Femur (tissue), 1 donor: ENCODE data around the gene E4F1.

Experiments
- DNase-seq: peaks from one replicate; pipeline ENCODE4 v3.0.0-alpha.2; 2017

Gene E4F1

DNA sequence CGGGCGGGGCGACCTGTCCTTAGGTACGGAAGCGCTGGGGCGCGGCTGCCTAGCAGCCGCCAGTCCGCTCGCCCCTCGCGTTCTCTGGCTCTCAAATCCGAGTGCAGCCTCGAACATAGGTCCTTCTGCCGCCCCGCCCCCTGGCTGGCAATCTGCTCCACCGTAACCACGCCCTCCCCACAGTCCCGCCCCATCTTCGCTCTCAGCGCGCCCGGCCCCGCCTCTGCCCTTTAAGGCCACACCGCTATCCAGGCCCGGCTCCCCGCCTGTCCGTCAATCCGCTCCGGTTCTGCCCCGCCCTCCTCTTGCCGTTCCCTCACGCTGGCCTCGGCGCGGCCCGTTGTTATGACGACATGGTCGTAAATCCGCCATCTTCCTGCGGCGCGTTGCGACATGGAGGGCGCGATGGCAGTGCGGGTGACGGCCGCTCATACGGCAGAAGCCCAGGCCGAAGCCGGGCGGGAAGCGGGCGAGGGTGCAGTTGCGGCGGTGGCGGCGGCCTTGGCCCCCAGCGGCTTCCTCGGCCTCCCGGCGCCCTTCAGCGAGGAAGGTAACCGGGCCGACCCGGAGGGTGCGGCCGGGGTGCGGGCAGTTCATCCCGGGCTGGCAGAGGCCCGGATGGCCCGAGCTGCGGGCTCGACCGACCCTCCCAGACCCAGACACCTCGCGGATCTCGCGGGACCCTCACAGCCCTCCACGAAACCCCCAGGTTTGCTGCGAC, at the start of gene E4F1:
E4F1 (plus strand) TSS at position 371 of the 721 bp plus-strand sequence; CDS start at position 394, 23 bp downstream.
- peak; percentile 99 for DNase-seq

DNA sequence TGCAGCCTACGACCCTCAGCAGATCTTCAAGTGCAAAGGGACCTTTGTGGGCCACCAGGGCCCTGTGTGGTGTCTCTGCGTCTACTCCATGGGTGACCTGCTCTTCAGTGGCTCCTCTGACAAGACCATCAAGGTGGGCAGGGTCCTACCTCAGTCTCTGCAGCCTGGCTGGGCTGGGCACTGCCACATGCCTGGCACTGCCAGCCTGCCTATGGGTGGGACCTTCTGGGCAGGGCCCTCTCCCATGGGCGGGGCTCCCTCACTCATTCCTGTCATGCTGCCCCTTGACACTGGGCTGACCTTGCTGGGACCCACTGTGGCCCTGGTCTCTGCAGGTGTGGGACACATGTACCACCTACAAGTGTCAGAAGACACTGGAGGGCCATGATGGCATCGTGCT, 49.5 kb upstream of the E4F1 start:
- no peak for DNase-seq

DNA sequence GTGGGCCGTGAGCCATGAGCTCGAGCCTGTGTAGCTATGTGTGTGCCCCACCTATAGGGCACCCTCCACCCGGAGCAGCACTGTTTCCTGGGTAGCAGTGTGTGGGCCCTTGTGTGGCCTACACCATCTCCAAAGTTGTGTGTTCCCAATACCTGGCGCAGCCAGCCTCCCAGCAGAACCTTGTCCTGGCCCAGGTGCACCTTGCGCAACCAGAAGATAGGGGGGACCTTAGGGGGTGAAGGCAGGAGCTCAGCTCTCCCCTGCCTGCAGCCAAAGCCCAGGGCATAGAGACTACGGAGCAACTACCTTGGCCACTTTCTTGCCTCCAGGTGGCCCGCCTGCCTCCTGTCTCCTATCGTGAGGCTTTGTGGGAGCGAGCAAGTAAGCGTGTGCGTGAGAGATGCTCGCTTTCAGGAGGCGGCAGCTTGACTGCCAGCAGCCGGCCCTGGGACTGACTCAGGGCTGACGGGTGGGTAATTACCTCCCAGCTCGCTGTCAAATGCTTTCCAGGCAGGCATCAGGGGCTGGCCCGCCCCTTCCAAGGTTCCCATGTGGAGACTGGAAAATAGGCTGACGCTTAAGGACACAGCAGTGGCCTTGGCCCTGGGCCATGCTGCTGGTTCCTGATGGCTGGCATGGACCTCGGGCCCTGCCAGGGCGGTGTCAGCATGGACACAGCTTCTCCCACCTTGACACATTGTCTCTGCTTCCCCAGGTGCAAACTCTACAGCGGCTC, 48.8 kb upstream of the E4F1 start:
- DNase-seq = no peak

GRCh38 chr16:2175454-2175853, 47.9 kb upstream of the E4F1 start:
- DNase-seq = no peak

GRCh38 chr16:2176047-2176446, 47.3 kb upstream of the E4F1 start:
- DNase-seq = no peak

DNA sequence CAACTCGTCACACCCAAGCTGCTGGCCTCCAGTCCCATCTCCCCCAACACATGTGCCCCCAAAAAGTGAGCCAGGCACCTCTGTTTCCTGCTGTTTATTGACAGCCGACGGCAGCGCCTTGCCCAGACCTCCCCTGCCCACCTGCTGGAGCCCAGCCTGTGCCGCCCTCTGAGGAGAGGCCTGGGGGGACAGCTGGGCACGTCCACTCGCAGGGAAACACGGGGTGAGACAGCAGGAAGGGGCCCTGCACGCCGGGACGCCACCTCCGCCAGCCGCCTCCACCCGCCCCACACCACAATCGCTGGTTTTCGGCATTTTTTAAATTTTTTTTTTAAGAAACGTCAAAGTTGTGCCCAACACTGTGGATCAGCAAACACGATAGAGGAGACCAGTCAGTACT, 46.3 kb upstream of the E4F1 start:
- DNase-seq = no peak

DNA sequence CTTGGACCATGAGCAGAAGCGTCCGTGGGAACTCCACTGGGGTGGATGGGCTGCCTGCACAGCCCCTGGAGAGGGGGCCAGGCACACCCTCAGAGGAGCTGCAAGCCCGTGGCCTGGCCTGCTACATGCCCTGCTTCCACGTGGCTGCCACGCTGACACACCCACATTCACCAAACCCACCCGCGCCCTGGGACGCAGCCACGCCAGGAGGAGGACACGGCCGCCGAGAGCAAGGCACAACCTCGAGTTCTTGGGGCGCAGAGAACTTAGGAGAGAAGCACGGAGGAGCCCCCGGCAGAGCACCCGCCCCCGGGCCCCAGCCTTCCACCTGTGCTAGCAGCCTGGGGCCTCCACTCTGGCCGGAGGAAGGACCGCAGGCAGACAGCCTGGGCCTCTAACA, 45.8 kb upstream of the E4F1 start:
- no peak for DNase-seq

GRCh38 chr16:2178321-2179106, 44.9 kb upstream of the E4F1 start:
- DNase-seq = peak; percentile 70

DNA sequence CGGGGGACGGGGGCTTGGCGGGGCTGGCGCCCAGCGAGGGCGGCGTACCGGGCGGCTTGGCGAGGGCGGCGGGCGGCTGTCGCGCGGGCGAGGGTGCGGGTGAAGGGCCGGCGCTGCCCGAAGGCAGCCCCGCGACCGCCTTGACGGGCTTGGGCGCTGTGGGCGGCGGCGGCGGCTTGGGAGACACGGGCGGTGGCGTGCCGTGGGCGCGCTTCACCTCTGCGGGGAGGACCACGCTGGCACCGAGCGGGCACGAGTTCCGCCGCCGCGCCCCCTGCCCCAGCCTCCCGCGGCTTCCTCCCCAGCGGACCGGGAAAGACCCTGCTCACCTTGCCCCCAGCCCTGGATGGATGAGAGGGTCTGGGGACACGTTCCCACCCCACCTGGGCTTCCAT, 44.3 kb upstream of the E4F1 start:
- DNase-seq = no peak

- no peak for DNase-seq
These were observed 43.8 kb upstream of the E4F1 start for GRCh38 chr16:2179576-2179975.

- no peak for DNase-seq
These were observed 42.9 kb upstream of the E4F1 start for GRCh38 chr16:2180461-2180860.

GRCh38 chr16:2180962-2181923, 42.1 kb upstream of the E4F1 start:
- DNase-seq = no peak

- DNase-seq = no peak
These were observed 41.4 kb upstream of the E4F1 start for GRCh38 chr16:2181952-2182351.

GRCh38 chr16:2183671-2184070, 39.7 kb upstream of the E4F1 start:
- DNase-seq = no peak

- DNase-seq = no peak
These were observed 39.0 kb upstream of the E4F1 start for GRCh38 chr16:2184346-2184745.

- no peak for DNase-seq
These were observed 38.4 kb upstream of the E4F1 start for GRCh38 chr16:2184962-2185361.

DNA sequence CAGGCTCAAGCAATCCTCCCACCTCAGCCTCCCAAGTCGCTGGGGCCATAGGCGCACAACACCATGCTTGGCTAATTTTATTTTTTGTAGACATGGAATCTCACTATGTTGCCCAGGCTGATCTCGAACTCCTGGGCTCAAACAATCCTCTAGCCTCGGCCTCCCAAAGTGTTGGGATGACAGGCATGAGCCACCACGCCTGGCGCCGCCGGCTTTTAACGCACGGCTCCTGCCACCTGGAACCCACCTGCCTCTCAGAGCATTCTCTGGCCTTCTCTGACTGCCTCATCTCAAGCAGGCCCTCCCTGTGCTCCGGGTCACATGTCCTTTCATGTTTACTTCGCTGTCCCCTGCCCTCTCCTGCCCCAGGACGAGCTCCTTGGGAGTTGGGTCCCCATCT, 37.3 kb upstream of the E4F1 start:
- no peak for DNase-seq

DNA sequence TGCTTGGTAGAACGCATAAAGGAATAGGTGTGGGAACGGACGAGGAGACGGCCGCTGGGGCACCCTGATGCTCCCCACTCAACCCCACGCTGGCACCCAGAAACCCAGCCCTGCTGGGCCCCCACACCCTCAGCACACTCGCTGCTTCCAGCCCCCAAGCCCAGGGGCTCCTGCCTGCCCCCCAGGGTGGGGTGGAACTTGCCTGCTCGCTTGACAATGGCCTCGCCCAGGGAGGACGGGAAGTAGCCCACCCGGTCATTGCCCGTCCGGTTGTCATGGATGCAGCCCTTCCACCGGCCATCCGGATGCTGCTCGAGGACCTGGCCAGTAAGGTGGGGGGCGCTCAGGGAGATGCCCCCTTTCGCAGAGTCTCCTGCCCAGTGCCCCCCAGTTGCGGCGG, 36.9 kb upstream of the E4F1 start:
- DNase-seq = no peak

DNA sequence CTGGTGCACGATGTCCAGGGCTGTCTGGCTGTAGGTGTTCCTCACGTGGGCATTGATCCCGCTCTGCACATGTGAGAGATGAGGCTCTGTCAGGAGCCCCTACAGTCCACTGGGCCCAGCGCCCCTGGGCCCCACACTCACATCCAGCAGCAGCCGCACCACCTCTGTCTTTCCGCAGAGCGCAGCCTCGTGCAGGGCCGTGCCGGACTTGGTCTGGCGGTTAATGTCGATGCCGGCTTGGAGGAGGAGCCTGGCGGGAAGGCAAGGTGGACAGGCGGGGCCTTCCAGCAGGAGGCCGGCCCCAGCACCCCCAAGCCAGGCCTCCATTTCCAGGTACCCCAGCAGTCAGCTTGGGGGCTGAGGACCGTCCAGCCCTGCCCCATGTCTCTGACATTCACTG, 36.2 kb upstream of the E4F1 start:
- no peak for DNase-seq

- DNase-seq = no peak
These were observed 35.0 kb upstream of the E4F1 start for GRCh38 chr16:2188395-2188794.

DNA sequence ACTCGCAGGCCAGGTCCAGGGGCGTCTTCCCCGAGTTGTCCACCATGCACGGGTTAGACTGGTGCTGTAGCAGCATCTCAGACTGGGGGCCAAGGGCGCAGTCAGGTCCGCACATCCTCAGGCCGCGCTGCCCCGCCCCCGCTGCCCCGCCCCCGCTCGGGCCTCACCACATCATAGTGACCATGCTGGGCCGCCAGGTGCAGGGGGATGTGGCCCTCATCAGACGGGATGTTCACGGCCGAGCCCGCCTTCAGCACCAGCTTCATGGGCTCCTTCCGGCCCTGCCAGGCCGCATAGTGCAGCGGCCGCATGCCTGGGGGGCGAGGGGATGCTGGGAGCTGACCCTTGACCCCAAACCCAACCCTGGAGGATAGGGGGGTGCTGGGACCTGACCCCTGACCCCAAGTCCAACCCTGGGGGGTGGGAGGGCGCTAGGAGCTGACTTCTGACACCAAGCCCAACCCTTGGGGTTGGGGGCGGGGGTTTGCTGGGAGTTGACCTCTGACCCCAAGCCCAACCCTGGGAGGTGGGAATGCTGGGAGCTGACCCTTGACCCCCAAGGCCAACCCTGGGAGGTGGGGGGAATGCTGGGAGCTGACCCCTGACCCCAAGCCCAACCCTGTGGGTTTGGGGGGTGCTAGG, 34.0 kb upstream of the E4F1 start:
- DNase-seq = no peak
